ENCODE measurements around the gene WWP2.

DNA sequence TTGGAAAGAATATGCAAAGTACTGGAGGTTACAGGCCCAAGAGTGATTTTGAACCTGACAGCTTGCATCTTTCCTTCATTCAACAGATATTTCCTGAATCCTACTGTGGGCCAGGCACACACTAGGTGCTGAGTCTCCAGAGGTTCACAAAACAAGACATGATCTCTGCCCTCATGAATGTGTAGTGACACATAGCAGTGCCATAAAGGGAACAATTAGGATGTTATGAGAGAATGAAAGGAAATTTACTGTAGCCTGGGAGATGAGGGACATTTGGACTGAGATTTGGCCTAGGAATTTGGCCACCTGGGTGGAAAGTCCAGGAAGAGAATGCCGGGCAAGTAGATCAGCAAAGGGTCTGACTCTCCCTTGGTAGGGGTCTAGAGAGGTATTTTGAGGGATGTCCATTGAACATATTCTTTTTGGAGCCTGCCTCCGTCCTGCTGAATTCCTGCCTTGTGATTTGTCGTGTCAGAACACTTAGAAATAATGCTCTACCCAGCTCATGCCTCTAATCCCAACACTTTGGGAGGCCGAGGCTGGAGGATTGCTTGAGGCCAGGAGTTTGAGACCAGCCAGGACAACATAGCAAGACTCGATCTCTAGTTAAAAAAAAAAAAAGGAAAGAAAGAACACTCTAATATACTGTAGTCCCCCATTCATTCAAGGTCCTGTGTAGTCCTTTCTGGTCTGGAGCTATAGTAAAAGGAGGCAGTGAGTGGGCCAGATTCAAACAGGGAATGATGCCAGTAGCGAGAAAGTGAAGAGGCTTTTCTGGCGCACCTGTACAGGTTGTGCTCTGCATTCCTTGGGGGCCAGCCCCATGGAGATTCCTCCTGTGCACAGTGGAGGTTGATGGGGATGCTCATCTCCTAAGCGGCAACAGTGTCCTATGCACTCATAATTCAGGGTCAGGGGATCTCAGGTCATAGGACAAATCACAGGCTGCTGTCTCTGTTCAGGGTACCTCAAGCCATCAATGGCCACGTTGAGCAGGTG is 98.4 kb downstream of the WWP2 start:
- TF ChIP-seq, protein P1, sequence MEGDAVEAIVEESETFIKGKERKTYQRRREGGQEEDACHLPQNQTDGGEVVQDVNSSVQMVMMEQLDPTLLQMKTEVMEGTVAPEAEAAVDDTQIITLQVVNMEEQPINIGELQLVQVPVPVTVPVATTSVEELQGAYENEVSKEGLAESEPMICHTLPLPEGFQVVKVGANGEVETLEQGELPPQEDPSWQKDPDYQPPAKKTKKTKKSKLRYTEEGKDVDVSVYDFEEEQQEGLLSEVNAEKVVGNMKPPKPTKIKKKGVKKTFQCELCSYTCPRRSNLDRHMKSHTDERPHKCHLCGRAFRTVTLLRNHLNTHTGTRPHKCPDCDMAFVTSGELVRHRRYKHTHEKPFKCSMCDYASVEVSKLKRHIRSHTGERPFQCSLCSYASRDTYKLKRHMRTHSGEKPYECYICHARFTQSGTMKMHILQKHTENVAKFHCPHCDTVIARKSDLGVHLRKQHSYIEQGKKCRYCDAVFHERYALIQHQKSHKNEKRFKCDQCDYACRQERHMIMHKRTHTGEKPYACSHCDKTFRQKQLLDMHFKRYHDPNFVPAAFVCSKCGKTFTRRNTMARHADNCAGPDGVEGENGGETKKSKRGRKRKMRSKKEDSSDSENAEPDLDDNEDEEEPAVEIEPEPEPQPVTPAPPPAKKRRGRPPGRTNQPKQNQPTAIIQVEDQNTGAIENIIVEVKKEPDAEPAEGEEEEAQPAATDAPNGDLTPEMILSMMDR (IDR thresholded peaks at IDR 0.05) = no peak
- no peak for TF ChIP-seq POLR2A (IDR thresholded peaks at IDR 0.05)

Measured in esophagus squamous epithelium (tissue), 4 donors.